Activated CD8-positive, alpha-beta memory T cell treated with anti-CD3 and anti-CD28 coated beads, Interleukin-2, amount 10 ng/mL, durations not matched to agents 7 days and 5 days (primary cell): Measurements from ENCODE around the gene SOCS6. TPM values are rescaled to one million over a fixed set of nuclear protein-coding genes. Genes with fewer than 3 reads are reported as not detected.

ENCODE experiments used
- ATAC-seq: fragments of 150-1000 bp; cut with Tn5 transposase; one replicate; pipeline ENCODE4 v1.10.0; 2021; ENCODE audit warnings: moderate library complexity
- CTCF ChIA-PET: fragments of 350-600 bp; sonication (Branson Sonifier 250); formaldehyde crosslinking; loops from one replicate; lab custom pipeline; 2021; ENCODE audit warnings: antibody characterized with exemption; lab: Charles Lee
- DNase-seq: peaks from one replicate; pipeline ENCODE4 v3.0.0-alpha.2; 2020
- H3K27ac Mint-ChIP-seq: one replicate; pipeline ENCODE4 v1.8.0; 2021; ENCODE audit warnings: mild to moderate bottlenecking, mixed read lengths
- H3K27me3 Mint-ChIP-seq: one replicate; pipeline ENCODE4 v1.8.0; 2021; ENCODE audit warnings: mixed read lengths
- H3K36me3 Mint-ChIP-seq: one replicate; pipeline ENCODE4 v1.8.0; 2021; ENCODE audit warnings: mild to moderate bottlenecking, mixed read lengths
- H3K4me1 Mint-ChIP-seq: one replicate; pipeline ENCODE4 v1.8.0; 2021; ENCODE audit warnings: mixed read lengths
- H3K4me3 Mint-ChIP-seq: one replicate; pipeline ENCODE4 v1.8.0; 2021; ENCODE audit warnings: mild to moderate bottlenecking, moderate library complexity, mixed read lengths
- H3K9me3 Mint-ChIP-seq: one replicate; pipeline ENCODE4 v1.8.0; 2022; ENCODE audit warnings: low read depth, mixed read lengths
- total RNA-seq, 2 experiments: library from RNA; stranded (reverse); gene quantifications; one replicate each; pipeline ENCODE4 v1.2.3, GENCODE V29; 2021

SOCS6 gene
- total RNA-seq, 2 experiments from 2014 or later, result 0.79 to 2.4 TPM

- no peaks in the 10 kb centered on the region for H3K27me3 Mint-ChIP-seq
- no peak for ATAC-seq
- no peak overlapping the region for H3K27ac Mint-ChIP-seq
- H3K9me3 Mint-ChIP-seq, result peaks cover 8% of the 10 kb centered on the region
- DNase-seq, result no peak
- H3K4me1 Mint-ChIP-seq, result no peaks in the 10 kb centered on the region
- CTCF ChIA-PET, result no interaction called here
- H3K36me3 Mint-ChIP-seq, result no peaks in the 10 kb centered on the region
- no peak overlapping the region for H3K4me3 Mint-ChIP-seq
Observed at GRCh38 chr18:70276416-70277191, 12.2 kb upstream of the SOCS6 start.

- Mint-ChIP-seq H3K9me3 (peaks cover 2% of the 10 kb centered on the region), H3K4me3 (no peak overlapping the region), H3K27me3 (no peaks in the 10 kb centered on the region), H3K27ac (no peak overlapping the region), H3K36me3 (no peaks in the 10 kb centered on the region), H3K4me1 (no peaks in the 10 kb centered on the region)
- CTCF ChIA-PET, result no interaction called here
- ATAC-seq (no peak), DNase-seq (no peak)
Observed at GRCh38 chr18:70279470-70279869, 9.4 kb upstream of the SOCS6 start.

- Mint-ChIP-seq H3K9me3 (peaks cover 2% of the 10 kb centered on the region), H3K4me1 (no peaks in the 10 kb centered on the region), H3K36me3 (no peaks in the 10 kb centered on the region), H3K27me3 (peaks cover under 1% of the 10 kb centered on the region), H3K4me3 (no peak overlapping the region), H3K27ac (no peak overlapping the region)
- DNase-seq, result no peak
- ATAC-seq, result no peak
- CTCF ChIA-PET, result no interaction called here
Observed at GRCh38 chr18:70280007-70280925, 8.6 kb upstream of the SOCS6 start.

GRCh38 chr18:70284976-70285620 is 3.7 kb upstream of the SOCS6 start:
- H3K4me1 Mint-ChIP-seq, result peaks cover 5% of the 10 kb centered on the region
- CTCF ChIA-PET, result interaction anchor here (1.7 kb wide), 1 partner anchor 170 kb away, joined by 3 read pairs; no protein-coding TSS in a partner anchor
- no peak overlapping the region for H3K27ac Mint-ChIP-seq
- no peak for DNase-seq
- H3K36me3 Mint-ChIP-seq, result no peaks in the 10 kb centered on the region
- no peaks in the 10 kb centered on the region for H3K9me3 Mint-ChIP-seq
- no peak for ATAC-seq
- peaks cover 30% of the 10 kb centered on the region for H3K27me3 Mint-ChIP-seq
- no peak overlapping the region for H3K4me3 Mint-ChIP-seq

- Mint-ChIP-seq H3K4me3 (no peak overlapping the region), H3K27ac (no peak overlapping the region), H3K4me1 (peaks cover 5% of the 10 kb centered on the region), H3K36me3 (no peaks in the 10 kb centered on the region), H3K9me3 (no peaks in the 10 kb centered on the region), H3K27me3 (peaks cover 55% of the 10 kb centered on the region)
- ATAC-seq, result no peak
- DNase-seq, result no peak
- CTCF ChIA-PET, result no interaction called here
Observed at GRCh38 chr18:70287731-70288130, 1.1 kb upstream of the SOCS6 start.

- peak; percentile 20 for ATAC-seq
- Mint-ChIP-seq H3K4me3 (no peak overlapping the region), H3K4me1 (peaks cover 5% of the 10 kb centered on the region), H3K9me3 (no peaks in the 10 kb centered on the region), H3K27me3 (peaks cover 56% of the 10 kb centered on the region), H3K36me3 (no peaks in the 10 kb centered on the region), H3K27ac (no peak overlapping the region)
- no peak for DNase-seq
- CTCF ChIA-PET, result no interaction called here
Observed at GRCh38 chr18:70288171-70288850, 534 bp upstream of the SOCS6 start.

- DNase-seq, result no peak
- H3K27me3 Mint-ChIP-seq, result peaks cover 59% of the 10 kb centered on the region
- H3K27ac Mint-ChIP-seq, result no peak overlapping the region
- CTCF ChIA-PET, result no interaction called here
- H3K9me3 Mint-ChIP-seq, result no peaks in the 10 kb centered on the region
- ATAC-seq, result peak; percentile 38
- peaks cover 5% of the 10 kb centered on the region for H3K4me1 Mint-ChIP-seq
- H3K36me3 Mint-ChIP-seq, result no peaks in the 10 kb centered on the region
- H3K4me3 Mint-ChIP-seq, result peak overlapping the region; percentile 75
Observed at GRCh38 chr18:70289351-70290312, 787 bp downstream of the SOCS6 start.

GRCh38 chr18:70290482-70291294 is 1.8 kb downstream of the SOCS6 start:
- CTCF ChIA-PET, result no interaction called here
- Mint-ChIP-seq H3K4me3 (no peak overlapping the region), H3K27me3 (peaks cover 55% of the 10 kb centered on the region), H3K4me1 (peaks cover 5% of the 10 kb centered on the region), H3K27ac (no peak overlapping the region), H3K9me3 (no peaks in the 10 kb centered on the region), H3K36me3 (no peaks in the 10 kb centered on the region)
- no peak for ATAC-seq
- no peak for DNase-seq

GRCh38 chr18:70291295-70291574 is 2.4 kb downstream of the SOCS6 start:
- peaks cover 5% of the 10 kb centered on the region for H3K4me1 Mint-ChIP-seq
- H3K36me3 Mint-ChIP-seq, result no peaks in the 10 kb centered on the region
- no peaks in the 10 kb centered on the region for H3K9me3 Mint-ChIP-seq
- DNase-seq (no peak), ATAC-seq (no peak)
- CTCF ChIA-PET, result no interaction called here
- H3K27ac Mint-ChIP-seq, result no peak overlapping the region
- H3K4me3 Mint-ChIP-seq, result no peak overlapping the region
- peaks cover 54% of the 10 kb centered on the region for H3K27me3 Mint-ChIP-seq

GRCh38 chr18:70292628-70293027 is 3.8 kb downstream of the SOCS6 start:
- H3K4me3 Mint-ChIP-seq, result no peak overlapping the region
- peaks cover 43% of the 10 kb centered on the region for H3K27me3 Mint-ChIP-seq
- no peak for ATAC-seq
- H3K27ac Mint-ChIP-seq, result no peak overlapping the region
- H3K4me1 Mint-ChIP-seq, result peaks cover 5% of the 10 kb centered on the region
- H3K36me3 Mint-ChIP-seq, result no peaks in the 10 kb centered on the region
- CTCF ChIA-PET, result no interaction called here
- no peak for DNase-seq
- H3K9me3 Mint-ChIP-seq, result no peaks in the 10 kb centered on the region

- H3K36me3 Mint-ChIP-seq, result no peaks in the 10 kb centered on the region
- no peak overlapping the region for H3K27ac Mint-ChIP-seq
- peaks cover 37% of the 10 kb centered on the region for H3K27me3 Mint-ChIP-seq
- no peak for ATAC-seq
- H3K4me1 Mint-ChIP-seq, result peaks cover 5% of the 10 kb centered on the region
- DNase-seq, result no peak
- CTCF ChIA-PET, result interaction anchor here (0.7 kb wide), 1 partner anchor 40 kb away, joined by 3 read pairs; no protein-coding TSS in a partner anchor
- H3K9me3 Mint-ChIP-seq, result no peaks in the 10 kb centered on the region
- H3K4me3 Mint-ChIP-seq, result no peak overlapping the region
Observed at GRCh38 chr18:70293166-70293565, 4.3 kb downstream of the SOCS6 start.
